ENCODE data around the gene DNASE1L2. TPM values are rescaled to one million over a fixed set of nuclear protein-coding genes. Genes with fewer than 3 reads are reported as not detected.
A peak's percentile ranks its signal among the peaks of the same experiment; 100 is the strongest.

Gene DNASE1L2, protein sequence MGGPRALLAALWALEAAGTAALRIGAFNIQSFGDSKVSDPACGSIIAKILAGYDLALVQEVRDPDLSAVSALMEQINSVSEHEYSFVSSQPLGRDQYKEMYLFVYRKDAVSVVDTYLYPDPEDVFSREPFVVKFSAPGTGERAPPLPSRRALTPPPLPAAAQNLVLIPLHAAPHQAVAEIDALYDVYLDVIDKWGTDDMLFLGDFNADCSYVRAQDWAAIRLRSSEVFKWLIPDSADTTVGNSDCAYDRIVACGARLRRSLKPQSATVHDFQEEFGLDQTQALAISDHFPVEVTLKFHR
- total RNA-seq (0.77 and 0.99 TPM in 2 replicates), polyA plus RNA-seq (0.34 and 0.40 TPM in 2 replicates), polyA minus RNA-seq (ENCODE audit: low replicate concordance) (not detected in 2 replicates)
- polyA plus RNA-seq (2012): 0.20 and 0.48 TPM in 2 replicates

DNA sequence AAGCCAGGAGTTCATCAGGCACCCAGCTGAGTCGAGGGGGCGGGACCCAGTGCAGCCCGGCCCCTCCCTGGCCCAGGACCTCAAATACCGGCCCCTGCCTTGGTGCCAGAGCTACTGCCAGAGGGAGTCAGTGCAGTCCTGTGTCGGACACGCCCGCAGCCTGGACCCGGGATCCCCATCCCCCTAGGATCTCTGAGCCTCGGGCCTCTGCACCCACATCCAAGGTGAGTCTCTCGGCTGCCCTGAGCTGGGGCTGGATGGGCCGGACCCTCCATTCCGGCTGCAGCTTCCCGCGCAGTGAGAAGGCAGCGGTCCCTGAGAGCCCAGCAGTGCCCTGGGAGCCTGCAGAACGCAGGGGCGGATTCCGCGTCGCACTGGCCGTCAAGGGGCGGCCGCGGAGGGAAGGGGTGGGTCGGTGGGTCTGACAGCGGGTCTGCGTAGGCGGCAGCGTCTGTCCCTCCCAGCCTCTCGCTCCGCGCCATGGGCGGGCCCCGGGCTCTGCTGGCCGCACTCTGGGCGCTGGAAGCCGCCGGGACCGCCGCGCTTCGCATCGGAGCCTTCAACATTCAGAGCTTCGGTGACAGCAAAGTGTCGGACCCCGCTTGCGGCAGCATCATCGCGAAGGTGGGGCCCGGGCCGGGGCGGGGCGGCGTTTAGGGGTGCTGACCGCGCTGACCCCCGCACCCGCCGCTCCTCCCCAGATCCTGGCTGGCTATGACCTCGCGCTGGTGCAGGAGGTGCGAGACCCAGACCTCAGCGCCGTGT, at the start of gene DNASE1L2:
DNASE1L2 (plus strand) TSS at position 108 of the 765 bp plus-strand sequence; CDS start at position 481, 373 bp downstream.
- peaks cover 28% of the 10 kb centered on the region for H3K36me3 ChIP-seq (ENCODE audit: control insufficient read depth, insufficient read depth, low read length)

DNA sequence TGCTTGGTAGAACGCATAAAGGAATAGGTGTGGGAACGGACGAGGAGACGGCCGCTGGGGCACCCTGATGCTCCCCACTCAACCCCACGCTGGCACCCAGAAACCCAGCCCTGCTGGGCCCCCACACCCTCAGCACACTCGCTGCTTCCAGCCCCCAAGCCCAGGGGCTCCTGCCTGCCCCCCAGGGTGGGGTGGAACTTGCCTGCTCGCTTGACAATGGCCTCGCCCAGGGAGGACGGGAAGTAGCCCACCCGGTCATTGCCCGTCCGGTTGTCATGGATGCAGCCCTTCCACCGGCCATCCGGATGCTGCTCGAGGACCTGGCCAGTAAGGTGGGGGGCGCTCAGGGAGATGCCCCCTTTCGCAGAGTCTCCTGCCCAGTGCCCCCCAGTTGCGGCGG, 49.7 kb upstream of the DNASE1L2 start:
- Histone ChIP-seq H2AFZ (ENCODE audit: low read length) (no peak overlapping the region), H3K79me2 (ENCODE audit: control insufficient read depth, insufficient read depth, low read length) (no peaks in the 10 kb centered on the region), H4K20me1 (ENCODE audit: control insufficient read depth, extremely low read depth, insufficient read depth, low read length) (no peaks in the 10 kb centered on the region), H3K4me1 (ENCODE audit: control insufficient read depth, extremely low read depth, insufficient read depth, low read length) (no peaks in the 10 kb centered on the region), H3K9ac (ENCODE audit: insufficient read depth, low read length) (no peak overlapping the region), H3K36me3 (ENCODE audit: control insufficient read depth, insufficient read depth, low read length) (no peaks in the 10 kb centered on the region), H3K4me3 (replicated peaks in 1 of 4; ENCODE audit: control extremely low read depth in 1 of 4, insufficient read depth in 1 of 4, low read depth in 3 of 4, low read length in 4 of 4) (no peak overlapping the region), H3K9me3 (ENCODE audit: control insufficient read depth, insufficient read depth, low read depth, low read length) (no peaks in the 10 kb centered on the region), H3K4me2 (ENCODE audit: extremely low read depth, insufficient read depth, low read length) (no peak overlapping the region), H3K27ac (ENCODE audit: insufficient read depth, low read length) (no peak overlapping the region), H3K27me3 (ENCODE audit: control insufficient read depth, insufficient read depth, low read length) (no peaks in the 10 kb centered on the region)
- DNase-seq (ENCODE audit: low read depth in 2 of 2): no peak
- TF ChIP-seq EZH2 (IDR thresholded peaks at IDR 0.05; ENCODE audit: low read length, missing control alignments): no peak
- TF ChIP-seq, protein P1, sequence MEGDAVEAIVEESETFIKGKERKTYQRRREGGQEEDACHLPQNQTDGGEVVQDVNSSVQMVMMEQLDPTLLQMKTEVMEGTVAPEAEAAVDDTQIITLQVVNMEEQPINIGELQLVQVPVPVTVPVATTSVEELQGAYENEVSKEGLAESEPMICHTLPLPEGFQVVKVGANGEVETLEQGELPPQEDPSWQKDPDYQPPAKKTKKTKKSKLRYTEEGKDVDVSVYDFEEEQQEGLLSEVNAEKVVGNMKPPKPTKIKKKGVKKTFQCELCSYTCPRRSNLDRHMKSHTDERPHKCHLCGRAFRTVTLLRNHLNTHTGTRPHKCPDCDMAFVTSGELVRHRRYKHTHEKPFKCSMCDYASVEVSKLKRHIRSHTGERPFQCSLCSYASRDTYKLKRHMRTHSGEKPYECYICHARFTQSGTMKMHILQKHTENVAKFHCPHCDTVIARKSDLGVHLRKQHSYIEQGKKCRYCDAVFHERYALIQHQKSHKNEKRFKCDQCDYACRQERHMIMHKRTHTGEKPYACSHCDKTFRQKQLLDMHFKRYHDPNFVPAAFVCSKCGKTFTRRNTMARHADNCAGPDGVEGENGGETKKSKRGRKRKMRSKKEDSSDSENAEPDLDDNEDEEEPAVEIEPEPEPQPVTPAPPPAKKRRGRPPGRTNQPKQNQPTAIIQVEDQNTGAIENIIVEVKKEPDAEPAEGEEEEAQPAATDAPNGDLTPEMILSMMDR (conservative IDR thresholded peaks at IDR 0.05 in 1 of 2, IDR thresholded peaks at IDR 0.05 in 1 of 2; ENCODE audit: low read depth in 1 of 2, low read length in 2 of 2): no peak

More for the DNA sequence above, at the start of gene DNASE1L2:
- Histone ChIP-seq H3K4me3 (replicated peaks in 1 of 4; ENCODE audit: control extremely low read depth in 1 of 4, insufficient read depth in 1 of 4, low read depth in 3 of 4, low read length in 4 of 4) (peak within 1 kb of the TSS in 2 of 4 experiments; percentile 22 to 44), H3K4me1 (ENCODE audit: control insufficient read depth, extremely low read depth, insufficient read depth, low read length) (peaks cover 2% of the 10 kb centered on the region), H3K79me2 (ENCODE audit: control insufficient read depth, insufficient read depth, low read length) (no peaks in the 10 kb centered on the region), H3K9ac (ENCODE audit: insufficient read depth, low read length) (peak within 1 kb of the TSS; percentile 16), H3K27ac (ENCODE audit: insufficient read depth, low read length) (no peak within 1 kb of the TSS), H3K9me3 (ENCODE audit: control insufficient read depth, insufficient read depth, low read depth, low read length) (no peaks in the 10 kb centered on the region), H4K20me1 (ENCODE audit: control insufficient read depth, extremely low read depth, insufficient read depth, low read length) (no peaks in the 10 kb centered on the region), H3K4me2 (ENCODE audit: extremely low read depth, insufficient read depth, low read length) (peak within 1 kb of the TSS; percentile 54), H2AFZ (ENCODE audit: low read length) (no peak within 1 kb of the TSS), H3K27me3 (ENCODE audit: control insufficient read depth, insufficient read depth, low read length) (no peaks in the 10 kb centered on the region)
- DNase-seq (ENCODE audit: low read depth in 2 of 2): peak in 1 of 2 donors; percentile 35
- TF ChIP-seq EZH2 (IDR thresholded peaks at IDR 0.05; ENCODE audit: low read length, missing control alignments): no peak
- TF ChIP-seq, protein P1 (conservative IDR thresholded peaks at IDR 0.05 in 1 of 2, IDR thresholded peaks at IDR 0.05 in 1 of 2; ENCODE audit: low read depth in 1 of 2, low read length in 2 of 2): no peak

DNA sequence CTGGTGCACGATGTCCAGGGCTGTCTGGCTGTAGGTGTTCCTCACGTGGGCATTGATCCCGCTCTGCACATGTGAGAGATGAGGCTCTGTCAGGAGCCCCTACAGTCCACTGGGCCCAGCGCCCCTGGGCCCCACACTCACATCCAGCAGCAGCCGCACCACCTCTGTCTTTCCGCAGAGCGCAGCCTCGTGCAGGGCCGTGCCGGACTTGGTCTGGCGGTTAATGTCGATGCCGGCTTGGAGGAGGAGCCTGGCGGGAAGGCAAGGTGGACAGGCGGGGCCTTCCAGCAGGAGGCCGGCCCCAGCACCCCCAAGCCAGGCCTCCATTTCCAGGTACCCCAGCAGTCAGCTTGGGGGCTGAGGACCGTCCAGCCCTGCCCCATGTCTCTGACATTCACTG, 49.0 kb upstream of the DNASE1L2 start:
- Histone ChIP-seq H3K9ac (ENCODE audit: insufficient read depth, low read length) (no peak overlapping the region), H3K4me2 (ENCODE audit: extremely low read depth, insufficient read depth, low read length) (no peak overlapping the region), H4K20me1 (ENCODE audit: control insufficient read depth, extremely low read depth, insufficient read depth, low read length) (no peaks in the 10 kb centered on the region), H3K27me3 (ENCODE audit: control insufficient read depth, insufficient read depth, low read length) (no peaks in the 10 kb centered on the region), H3K9me3 (ENCODE audit: control insufficient read depth, insufficient read depth, low read depth, low read length) (no peaks in the 10 kb centered on the region), H3K36me3 (ENCODE audit: control insufficient read depth, insufficient read depth, low read length) (no peaks in the 10 kb centered on the region), H3K79me2 (ENCODE audit: control insufficient read depth, insufficient read depth, low read length) (no peaks in the 10 kb centered on the region), H3K27ac (ENCODE audit: insufficient read depth, low read length) (no peak overlapping the region), H2AFZ (ENCODE audit: low read length) (no peak overlapping the region), H3K4me1 (ENCODE audit: control insufficient read depth, extremely low read depth, insufficient read depth, low read length) (no peaks in the 10 kb centered on the region), H3K4me3 (replicated peaks in 1 of 4; ENCODE audit: control extremely low read depth in 1 of 4, insufficient read depth in 1 of 4, low read depth in 3 of 4, low read length in 4 of 4) (no peak overlapping the region)
- no peak for DNase-seq (ENCODE audit: low read depth in 2 of 2)
- TF ChIP-seq, protein P1 (conservative IDR thresholded peaks at IDR 0.05 in 1 of 2, IDR thresholded peaks at IDR 0.05 in 1 of 2; ENCODE audit: low read depth in 1 of 2, low read length in 2 of 2): no peak
- TF ChIP-seq EZH2 (IDR thresholded peaks at IDR 0.05; ENCODE audit: low read length, missing control alignments): no peak

Data from fibroblast of lung (primary cell).